IMR-90 (cell line): ENCODE measurements around the gene ROBO3. TPM values are rescaled to one million over a fixed set of nuclear protein-coding genes. Genes with fewer than 3 reads are reported as not detected.

ENCODE experiments used
- ATAC-seq: fragments of 200-7000 bp; cut with Tn5 transposase; 2 replicates; pipeline ENCODE4 v1.9.1; 2020; ENCODE audit warnings: low read depth, mild to moderate bottlenecking, moderate library complexity
- BruUV-seq: library from RNA; stranded (reverse); fragments of 400-500 nt; replicated peaks from 2 replicates; lab custom pipeline; 2021; lab: Mats Ljungman, UMichigan
- CTCF ChIA-PET: fragments of 300-600 bp; formaldehyde crosslinking; extraction: SDS; loops from one replicate; lab custom pipeline; 2021; ENCODE audit warnings: antibody characterized with exemption; lab: Yijun Ruan, JAX
- POLR2A ChIA-PET: fragments of 300-600 bp; sonication (Branson Sonifier 250); formaldehyde crosslinking; loops from one replicate; lab custom pipeline; 2022; ENCODE audit warnings: antibody characterized with exemption; ENCODE audit not compliant: unreplicated experiment; lab: Charles Lee
- DNase-seq: peaks from one replicate; pipeline ENCODE4 v3.0.0; 2013
- H2AFZ ChIP-seq: replicated peaks from 2 replicates; pipeline ENCODE3; 2013; ENCODE audit warnings: low read length, mild to moderate bottlenecking; ENCODE audit not compliant: poor library complexity
- H2AK5ac ChIP-seq: 2 replicates; pipeline ENCODE4 v1.6.1; 2013; ENCODE audit warnings: low read depth, low read length, inconsistent platforms
- H2AK9ac ChIP-seq: replicated peaks from 2 replicates; pipeline ENCODE3; 2013; ENCODE audit warnings: mild to moderate bottlenecking, low read depth, low read length, moderate library complexity; ENCODE audit not compliant: poor library complexity
- H2BK120ac ChIP-seq: 2 replicates; pipeline ENCODE4 v1.6.1; 2013; ENCODE audit warnings: low read depth, low read length, inconsistent platforms
- H2BK15ac ChIP-seq: 3 replicates; pipeline ENCODE4 v1.6.1; 2013; ENCODE audit warnings: low read depth, low read length, inconsistent platforms
- H2BK20ac ChIP-seq: 2 replicates; pipeline ENCODE4 v1.6.1; 2013; ENCODE audit warnings: low read depth, mild to moderate bottlenecking, inconsistent platforms, low read length, moderate library complexity
- H2BK5ac ChIP-seq: 2 replicates; pipeline ENCODE4 v1.6.1; 2013; ENCODE audit warnings: mild to moderate bottlenecking, low read depth, low read length, inconsistent platforms; ENCODE audit not compliant: poor library complexity, severe bottlenecking
- H3K14ac ChIP-seq: replicated peaks from 2 replicates; pipeline ENCODE4 v1.6.1; 2013; ENCODE audit warnings: low read depth, low read length, inconsistent platforms
- H3K18ac ChIP-seq: 2 replicates; pipeline ENCODE4 v1.6.1; 2013; ENCODE audit warnings: low read depth, low read length, control low read depth
- H3K23ac ChIP-seq: 2 replicates; pipeline ENCODE4 v1.6.1; 2013; ENCODE audit warnings: low read depth, low read length, inconsistent platforms
- H3K27ac ChIP-seq: 2 replicates; pipeline ENCODE4 v1.5.1; 2013; ENCODE audit warnings: mild to moderate bottlenecking, control low read depth, low read length; ENCODE audit not compliant: insufficient read depth
- H3K27me3 ChIP-seq: 2 replicates; pipeline ENCODE4 v1.6.1; 2013; ENCODE audit warnings: low read length; ENCODE audit not compliant: control insufficient read depth, insufficient read depth
- H3K36me3 ChIP-seq: 2 replicates; pipeline ENCODE4 v1.6.1; 2013; ENCODE audit warnings: low read length, mixed read lengths; ENCODE audit not compliant: control insufficient read depth, insufficient read depth
- H3K4ac ChIP-seq: 2 replicates; pipeline ENCODE4 v1.6.1; 2013; ENCODE audit warnings: low read depth, low read length, inconsistent platforms
- H3K4me1 ChIP-seq: 2 replicates; pipeline ENCODE4 v1.6.1; 2013; ENCODE audit warnings: low read length, mixed read lengths; ENCODE audit not compliant: control insufficient read depth, insufficient read depth
- H3K4me2 ChIP-seq: 2 replicates; pipeline ENCODE4 v1.6.1; 2013; ENCODE audit warnings: low read depth, mild to moderate bottlenecking, control low read depth, low read length, moderate library complexity
- H3K4me3 ChIP-seq: 2 replicates; pipeline ENCODE4 v1.5.1; 2013; ENCODE audit warnings: low read depth, mild to moderate bottlenecking, control low read depth, low read length, moderate library complexity; ENCODE audit not compliant: insufficient read depth
- H3K56ac ChIP-seq: 2 replicates; pipeline ENCODE4 v1.6.1; 2013; ENCODE audit warnings: low read length, inconsistent platforms; ENCODE audit not compliant: insufficient read depth; ENCODE audit errors: extremely low read depth
- H3K79me1 ChIP-seq, 2 experiments: 2 replicates each; pipeline ENCODE4 v1.6.1; 2013; ENCODE audit warnings: low read length in 2 of 2, inconsistent platforms in 1 of 2, low read depth in 1 of 2
- H3K9ac ChIP-seq: 2 replicates; pipeline ENCODE4 v1.6.1; 2013; ENCODE audit warnings: low read depth, low read length, control low read depth
- H3K9me1 ChIP-seq: 2 replicates; pipeline ENCODE4 v1.6.1; 2013; ENCODE audit warnings: low read length, inconsistent platforms; ENCODE audit not compliant: insufficient read depth
- H3K9me3 ChIP-seq: 2 replicates; pipeline ENCODE4 v1.6.1; 2013; ENCODE audit warnings: low read length; ENCODE audit not compliant: control insufficient read depth, insufficient read depth
- H4K20me1 ChIP-seq: 2 replicates; pipeline ENCODE4 v1.6.1; 2013; ENCODE audit warnings: low read length, inconsistent platforms; ENCODE audit not compliant: insufficient read depth
- H4K5ac ChIP-seq: 2 replicates; pipeline ENCODE4 v1.6.1; 2013; ENCODE audit warnings: mild to moderate bottlenecking, low read depth, low read length, control low read depth
- H4K8ac ChIP-seq, 2 experiments: 2 replicates each; pipeline ENCODE4 v1.6.1; 2013; ENCODE audit warnings: low read depth in 2 of 2, low read length in 2 of 2, control low read depth in 1 of 2, inconsistent platforms in 1 of 2
- H4K91ac ChIP-seq: 2 replicates; pipeline ENCODE4 v1.6.1; 2013; ENCODE audit warnings: low read depth, low read length, inconsistent platforms; ENCODE audit not compliant: insufficient read depth
- MAFK ChIP-seq: IDR thresholded peaks from 2 replicates; pipeline ENCODE4 v1.6.1; 2012; ENCODE audit warnings: low read depth, low read length, improper control_type of control experiment
- MXI1 ChIP-seq: IDR thresholded peaks from 2 replicates; pipeline ENCODE4 v1.6.1; 2012; ENCODE audit warnings: low read depth, mild to moderate bottlenecking, low read length, moderate library complexity, borderline replicate concordance
- NFE2L2 ChIP-seq: fragments of 150-350 bp; IDR thresholded peaks from 2 replicates; pipeline ENCODE4 v1.6.1; 2016; ENCODE audit warnings: low read depth, mild to moderate bottlenecking, low read length
- RFX5 ChIP-seq: IDR thresholded peaks from 2 replicates; pipeline ENCODE4 v1.8.0; 2012; ENCODE audit warnings: low read depth, mild to moderate bottlenecking, low read length, moderate library complexity
- WGBS, 2 experiments: methylation state at CpG; one replicate each; pipeline versions ENCODE4 v1.1.5 to v1.1.7; 2013; ENCODE audit warnings: missing lambda C conversion rate in 2 of 2; ENCODE audit not compliant: insufficient read length in 1 of 2; ENCODE audit errors: extremely low coverage in 2 of 2; 5-methylcytosine and 5-hydroxymethylcytosine counted together
- dilution Hi-C: fragments of 300-500 bp; cut with HindIII; formaldehyde crosslinking; loops from one replicate; pipeline ENCODE4 v1.14.3; 2018; ENCODE audit warnings: low sequenced_read_pairs; ENCODE audit not compliant: unreplicated experiment
- in situ Hi-C: fragments of 300-500 bp; cut with MboI; formaldehyde crosslinking; loops from 3 replicates; pipeline ENCODE4 v1.14.3; 2019; ENCODE audit warnings: low sequenced_read_pairs, inconsistent platforms, mixed read lengths
- intact Hi-C: fragments of 100-400 bp; cut with micrococcal nuclease; formaldehyde crosslinking; loops from 2 replicates; pipeline ENCODE4 v1.10.0; 2022
- polyA plus RNA-seq, 3 experiments: library from polyadenylated mRNA; depleted of rRNA; stranded (reverse); fragments of >200 nt; gene quantifications; 2 replicates each; pipeline ENCODE4 v1.2.3, GENCODE V29; 2012; ENCODE audit warnings: low replicate concordance in 1 of 3
- total RNA-seq: library from RNA; depleted of rRNA; stranded (reverse); fragments of >200 nt; gene quantifications from 2 replicates; pipeline ENCODE4 v1.2.3, GENCODE V29; 2012
- TF ChIP-seq, protein P1 (sequence below): fragments of 150-350 bp; IDR thresholded peaks from 2 replicates; pipeline ENCODE4 v1.6.1; 2016; ENCODE audit warnings: low read depth, mild to moderate bottlenecking, low read length, moderate library complexity, borderline replicate concordance
- TF ChIP-seq, protein P2 (sequence below): conservative IDR thresholded peaks from 2 replicates; pipeline ENCODE4 v1.5.1; 2012; ENCODE audit warnings: mild to moderate bottlenecking, low read depth, low read length, improper control_type of control experiment

The ROBO3 gene
- total and polyA plus RNA-seq, 2 of the 4 experiments (the other 2 are of a cell fraction), result 12.0 to 54.1 TPM

DNA sequence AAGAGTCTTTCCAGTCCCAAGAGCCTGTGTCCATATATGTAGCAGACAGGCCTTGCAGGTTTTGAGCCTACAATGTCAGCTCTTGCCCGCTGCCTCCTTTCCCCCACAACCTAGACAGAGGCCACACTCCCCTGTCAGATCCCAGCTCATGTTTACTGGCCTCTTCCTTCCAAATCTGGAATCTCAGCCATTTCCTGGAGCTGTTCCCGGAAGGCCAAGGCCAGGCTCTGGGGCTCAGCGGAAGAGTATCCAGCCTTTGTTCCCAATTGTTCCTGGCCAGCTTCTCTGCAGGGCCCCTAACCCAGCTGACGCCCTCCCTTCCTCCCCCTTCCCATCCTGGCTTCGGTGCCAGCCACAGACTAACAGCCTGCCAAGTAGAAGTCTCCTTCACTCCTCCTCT, 33.5 kb downstream of the ROBO3 start:
- no peaks in the 10 kb centered on the region for H3K36me3 ChIP-seq
- H2BK5ac ChIP-seq, result peak overlapping the region; percentile 97
- peak overlapping the region; percentile 89 for H3K23ac ChIP-seq
- peak overlapping the region; percentile 82 for H3K56ac ChIP-seq
- TF ChIP-seq RFX5, result no peak
- TF ChIP-seq, protein P1, sequence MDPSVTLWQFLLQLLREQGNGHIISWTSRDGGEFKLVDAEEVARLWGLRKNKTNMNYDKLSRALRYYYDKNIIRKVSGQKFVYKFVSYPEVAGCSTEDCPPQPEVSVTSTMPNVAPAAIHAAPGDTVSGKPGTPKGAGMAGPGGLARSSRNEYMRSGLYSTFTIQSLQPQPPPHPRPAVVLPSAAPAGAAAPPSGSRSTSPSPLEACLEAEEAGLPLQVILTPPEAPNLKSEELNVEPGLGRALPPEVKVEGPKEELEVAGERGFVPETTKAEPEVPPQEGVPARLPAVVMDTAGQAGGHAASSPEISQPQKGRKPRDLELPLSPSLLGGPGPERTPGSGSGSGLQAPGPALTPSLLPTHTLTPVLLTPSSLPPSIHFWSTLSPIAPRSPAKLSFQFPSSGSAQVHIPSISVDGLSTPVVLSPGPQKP, result no peak
- no peak for TF ChIP-seq MAFK
- TF ChIP-seq MXI1, result no peak
- no peak for TF ChIP-seq NFE2L2
- TF ChIP-seq, protein P2, sequence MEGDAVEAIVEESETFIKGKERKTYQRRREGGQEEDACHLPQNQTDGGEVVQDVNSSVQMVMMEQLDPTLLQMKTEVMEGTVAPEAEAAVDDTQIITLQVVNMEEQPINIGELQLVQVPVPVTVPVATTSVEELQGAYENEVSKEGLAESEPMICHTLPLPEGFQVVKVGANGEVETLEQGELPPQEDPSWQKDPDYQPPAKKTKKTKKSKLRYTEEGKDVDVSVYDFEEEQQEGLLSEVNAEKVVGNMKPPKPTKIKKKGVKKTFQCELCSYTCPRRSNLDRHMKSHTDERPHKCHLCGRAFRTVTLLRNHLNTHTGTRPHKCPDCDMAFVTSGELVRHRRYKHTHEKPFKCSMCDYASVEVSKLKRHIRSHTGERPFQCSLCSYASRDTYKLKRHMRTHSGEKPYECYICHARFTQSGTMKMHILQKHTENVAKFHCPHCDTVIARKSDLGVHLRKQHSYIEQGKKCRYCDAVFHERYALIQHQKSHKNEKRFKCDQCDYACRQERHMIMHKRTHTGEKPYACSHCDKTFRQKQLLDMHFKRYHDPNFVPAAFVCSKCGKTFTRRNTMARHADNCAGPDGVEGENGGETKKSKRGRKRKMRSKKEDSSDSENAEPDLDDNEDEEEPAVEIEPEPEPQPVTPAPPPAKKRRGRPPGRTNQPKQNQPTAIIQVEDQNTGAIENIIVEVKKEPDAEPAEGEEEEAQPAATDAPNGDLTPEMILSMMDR, result peak; percentile 20; the same call in 1 of the 2 replicates
- DNase-seq (no peak), ATAC-seq (peak; percentile 65)
- peak overlapping the region; percentile 25; the same call in 1 of the 2 replicates for H3K9ac ChIP-seq
- peak overlapping the region; percentile 86 to 97 for H4K8ac ChIP-seq
- peak overlapping the region; percentile 99 for H3K4ac ChIP-seq
- POLR2A ChIA-PET, result interaction anchor here (0.7 kb wide), 1 partner anchor 35 kb away, joined by 3 read pairs; no protein-coding TSS in a partner anchor
- no peak overlapping the region for H3K4me3 ChIP-seq
- peak overlapping the region; percentile 69 for H4K5ac ChIP-seq
- no peaks in the 10 kb centered on the region for H4K20me1 ChIP-seq
- no TSS peak for BruUV-seq
- CTCF ChIA-PET, result interaction anchor here (0.5 to 1.8 kb wide), 5 partner anchors 23 to 175 kb away, joined by 3 to 7 read pairs (median 3); no protein-coding TSS in a partner anchor
- peak overlapping the region; percentile 93 for H3K27ac ChIP-seq
- H2AK5ac ChIP-seq, result peak overlapping the region; percentile 97
- intact Hi-C loops (no loop called here), dilution Hi-C loops (no loop called here), in situ Hi-C loops (no loop called here)
- H3K27me3 ChIP-seq, result no peaks in the 10 kb centered on the region
- H3K14ac ChIP-seq, result peak overlapping the region; percentile 96
- H3K4me1 ChIP-seq, result peaks cover 39% of the 10 kb centered on the region
- peak overlapping the region; percentile 62 for H3K4me2 ChIP-seq
- H3K79me1 ChIP-seq, result peaks cover 7 to 31% of the 10 kb centered on the region in 2 experiments; a peak in 3 of 4 replicates
- H3K9me1 ChIP-seq, result peaks cover 42% of the 10 kb centered on the region
- H2AFZ ChIP-seq, result peak overlapping the region; percentile 90
- H4K91ac ChIP-seq, result peak overlapping the region; percentile 96
- peak overlapping the region; percentile 75 for H3K18ac ChIP-seq
- H3K9me3 ChIP-seq, result no peaks in the 10 kb centered on the region
- H2AK9ac ChIP-seq, result peak overlapping the region; percentile 75
- 9% methylated on average over 4 of the region's 5 CpGs; no CpG with 5 or more reads in 1 of the 2 experiments for WGBS, 2 experiments
- peak overlapping the region; percentile 100 for H2BK15ac ChIP-seq
- H2BK20ac ChIP-seq, result peak overlapping the region; percentile 98
- H2BK120ac ChIP-seq, result peak overlapping the region; percentile 98
